Measurements from ENCODE around the gene JAK3. TPM values are rescaled to one million over a fixed set of nuclear protein-coding genes. Genes with fewer than 3 reads are reported as not detected.

JAK3 gene
- polyA plus RNA-seq, 2 donors: 1.5 to 2.5 TPM

Other genes with a start within 250 kb of the JAK3 start
- under 1 TPM; 0.02 to 0.04 TPM for gene UNC13A, start 159.6 kb downstream of the JAK3 start, polyA plus RNA-seq
- 10 to 100 TPM in 1 of 2 donors, 1 to 10 TPM in 1; 7.8 to 13.1 TPM for gene MAP1S, start 128.5 kb downstream of the JAK3 start, polyA plus RNA-seq
- under 1 TPM; 0.51 to 0.75 TPM for gene FCHO1, start 96.5 kb downstream of the JAK3 start, polyA plus RNA-seq
- gene B3GNT3, start 52.8 kb downstream of the JAK3 start, polyA plus RNA-seq: 10 to 100 TPM; 12.2 to 45.1 TPM
- gene INSL3, start 26.5 kb downstream of the JAK3 start, polyA plus RNA-seq: under 1 TPM; 0.06 to 0.12 TPM
- 1,000 to 10,000 TPM; 1,368 to 2,485 TPM for gene RPL18A, start 11.9 kb upstream of the JAK3 start, polyA plus RNA-seq
- gene SLC5A5, start 24.0 kb upstream of the JAK3 start, polyA plus RNA-seq: under 1 TPM; 0.01 to 0.04 TPM
- 100 to 1,000 TPM; 101 to 111 TPM for gene CCDC124, start 85.0 kb upstream of the JAK3 start, polyA plus RNA-seq
- under 1 TPM; 0.02 TPM for gene KCNN1, start 119.1 kb upstream of the JAK3 start, polyA plus RNA-seq
- gene ARRDC2, start 160.2 kb upstream of the JAK3 start, polyA plus RNA-seq: 10 to 100 TPM; 10.9 to 24.0 TPM
- gene IL12RB1, start 239.0 kb upstream of the JAK3 start, polyA plus RNA-seq: under 1 TPM; 0.40 to 0.51 TPM
- 1 to 10 TPM; 1.5 to 2.5 TPM for gene MAST3, start 249.8 kb upstream of the JAK3 start, polyA plus RNA-seq